Upper lobe of left lung (tissue), 4 donors: ENCODE results near the gene NBPF3.

Source experiments
- CTCF ChIP-seq, 6 experiments: fragments of 450-650 bp in 4 of 6; fragments of 200-600 bp in 2 of 6; sonication (generic) in 2 of 6; IDR thresholded peaks; one replicate each; pipeline ENCODE4 v1.5.1; 2016 to 2019; ENCODE audit warnings: antibody characterized with exemption in 6 of 6
- EP300 ChIP-seq, 4 donors: sonication (generic); formaldehyde crosslinking; IDR thresholded peaks; one replicate each; pipeline ENCODE4 v1.5.1; 2017; ENCODE audit warnings: antibody characterized with exemption in 4 of 4, control low read depth in 2 of 4
- POLR2AphosphoS5 ChIP-seq, 2 donors: sonication (generic); formaldehyde crosslinking; IDR thresholded peaks; one replicate each; pipeline ENCODE4 v1.5.1; 2017; ENCODE audit warnings: antibody characterized with exemption in 2 of 2

- TF ChIP-seq EP300 (IDR thresholded peaks at IDR 0.05), result no peak
- TF ChIP-seq CTCF (IDR thresholded peaks at IDR 0.05), result no peak
- no peak for TF ChIP-seq POLR2AphosphoS5 (IDR thresholded peaks at IDR 0.05)
These were observed 92.6 kb downstream of the NBPF3 start for GRCh38 chr1:21532496-21532895.
